NB4 (cell line): ENCODE measurements around the gene WDR73.

Experiments
- DNase-seq: peaks from one replicate; pipeline ENCODE4 v3.0.0; 2010; ENCODE audit warnings: low read depth
- H3K4me3 ChIP-seq: one replicate; pipeline ENCODE4 v1.5.1; 2011; ENCODE audit warnings: mild to moderate bottlenecking, low read depth, low read length, moderate library complexity
- MAX ChIP-seq: IDR thresholded peaks from 2 replicates; pipeline ENCODE4 v1.6.1; 2011; ENCODE audit warnings: low read depth, low read length
- MYC ChIP-seq: IDR thresholded peaks from 2 replicates; pipeline ENCODE4 v1.6.1; 2011; ENCODE audit warnings: low read depth, low read length
- POLR2A ChIP-seq: IDR thresholded peaks from 2 replicates; pipeline ENCODE4 v1.6.1; 2011; ENCODE audit warnings: mild to moderate bottlenecking; ENCODE audit not compliant: insufficient read length; ENCODE audit errors: extremely low read depth
- TF ChIP-seq, protein P1 (sequence below): IDR thresholded peaks from one replicate; pipeline ENCODE4 v1.5.1; 2012; ENCODE audit warnings: low read depth, low read length

The WDR73 gene

GRCh38 chr15:84671211-84671610, 17.1 kb upstream of the WDR73 start:
- no peak overlapping the region for H3K4me3 ChIP-seq
- DNase-seq, result no peak
- TF ChIP-seq MAX (no peak), POLR2A (no peak), MYC (no peak)
- TF ChIP-seq, protein P1, sequence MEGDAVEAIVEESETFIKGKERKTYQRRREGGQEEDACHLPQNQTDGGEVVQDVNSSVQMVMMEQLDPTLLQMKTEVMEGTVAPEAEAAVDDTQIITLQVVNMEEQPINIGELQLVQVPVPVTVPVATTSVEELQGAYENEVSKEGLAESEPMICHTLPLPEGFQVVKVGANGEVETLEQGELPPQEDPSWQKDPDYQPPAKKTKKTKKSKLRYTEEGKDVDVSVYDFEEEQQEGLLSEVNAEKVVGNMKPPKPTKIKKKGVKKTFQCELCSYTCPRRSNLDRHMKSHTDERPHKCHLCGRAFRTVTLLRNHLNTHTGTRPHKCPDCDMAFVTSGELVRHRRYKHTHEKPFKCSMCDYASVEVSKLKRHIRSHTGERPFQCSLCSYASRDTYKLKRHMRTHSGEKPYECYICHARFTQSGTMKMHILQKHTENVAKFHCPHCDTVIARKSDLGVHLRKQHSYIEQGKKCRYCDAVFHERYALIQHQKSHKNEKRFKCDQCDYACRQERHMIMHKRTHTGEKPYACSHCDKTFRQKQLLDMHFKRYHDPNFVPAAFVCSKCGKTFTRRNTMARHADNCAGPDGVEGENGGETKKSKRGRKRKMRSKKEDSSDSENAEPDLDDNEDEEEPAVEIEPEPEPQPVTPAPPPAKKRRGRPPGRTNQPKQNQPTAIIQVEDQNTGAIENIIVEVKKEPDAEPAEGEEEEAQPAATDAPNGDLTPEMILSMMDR, result no peak

DNA sequence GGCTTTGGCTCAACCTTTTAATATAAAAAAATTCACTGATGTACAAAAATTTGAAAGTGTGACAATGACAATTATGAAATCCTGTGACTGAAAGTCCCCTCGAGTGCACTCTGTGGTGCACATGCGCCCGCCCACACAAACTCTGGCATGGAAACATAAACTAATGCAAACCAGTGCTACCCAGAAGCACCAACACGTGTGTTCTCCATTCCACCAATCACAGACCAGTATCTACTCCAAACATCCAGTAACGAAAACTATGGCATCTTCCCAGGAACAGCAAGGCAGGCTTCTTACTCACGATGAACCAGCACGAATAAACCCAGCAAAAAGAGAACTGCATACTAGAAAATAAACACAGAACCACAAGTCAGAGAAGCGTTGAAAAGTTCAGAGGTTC, 15.6 kb upstream of the WDR73 start:
- DNase-seq, result no peak
- TF ChIP-seq, protein P1, result no peak
- TF ChIP-seq MYC (no peak), MAX (no peak), POLR2A (no peak)
- no peak overlapping the region for H3K4me3 ChIP-seq

- no peak overlapping the region for H3K4me3 ChIP-seq
- TF ChIP-seq POLR2A (no peak), MYC (no peak), MAX (no peak)
- TF ChIP-seq, protein P1, result no peak
- DNase-seq, result no peak
Measured at GRCh38 chr15:84668221-84668982, 14.3 kb upstream of the WDR73 start.

DNA sequence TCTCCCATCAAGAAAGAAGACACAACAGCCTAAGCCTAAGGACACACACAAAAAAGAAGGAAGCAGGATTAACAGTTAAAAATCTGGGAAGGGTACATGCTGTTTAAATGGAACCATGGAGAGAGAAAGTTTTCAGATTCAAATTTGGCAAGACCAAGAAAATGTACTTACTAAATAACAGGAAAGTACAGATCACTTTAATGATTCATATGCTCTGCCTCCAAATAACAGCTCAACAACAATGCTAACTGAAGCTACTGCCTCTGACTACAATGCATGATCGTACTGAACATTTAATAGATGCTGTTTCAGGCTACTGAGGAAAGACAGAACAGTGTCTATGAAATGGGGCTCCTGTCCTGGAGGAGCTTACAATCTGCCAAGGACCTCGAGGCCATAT, 12.3 kb upstream of the WDR73 start:
- no peak overlapping the region for H3K4me3 ChIP-seq
- DNase-seq, result no peak
- TF ChIP-seq MAX (no peak), MYC (no peak), POLR2A (no peak)
- TF ChIP-seq, protein P1, result no peak

DNA sequence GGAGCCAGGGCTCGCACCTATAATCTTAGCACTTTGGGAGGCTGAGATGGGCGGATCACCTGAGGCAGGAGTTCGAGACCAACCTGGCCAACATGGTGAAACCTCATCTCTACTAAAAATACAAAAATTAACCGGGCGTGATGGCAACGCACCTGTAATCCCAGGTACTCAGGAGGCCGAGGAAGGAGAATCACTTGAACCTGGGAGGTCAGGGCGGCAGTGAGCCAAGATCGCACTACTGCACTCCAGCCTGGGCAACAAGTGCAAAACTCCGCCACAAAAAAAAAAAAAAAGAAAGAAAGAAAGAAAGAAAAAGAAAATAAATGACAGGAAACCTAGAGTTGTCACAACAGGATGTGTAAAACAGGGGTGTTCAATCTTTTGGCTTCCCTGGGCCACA, 6.9 kb upstream of the WDR73 start:
- no peak for DNase-seq
- H3K4me3 ChIP-seq, result no peak overlapping the region
- TF ChIP-seq MAX (no peak), POLR2A (no peak), MYC (no peak)
- TF ChIP-seq, protein P1, result no peak
